Inflammatory macrophage treated with lipopolysaccharide for 4 hours (primary cell): Measurements from ENCODE around the gene LIMK1.

ENCODE experiments used
- DNase-seq: peaks from one replicate; pipeline ENCODE4 v3.0.0-alpha.2; 2020

Gene LIMK1

DNA sequence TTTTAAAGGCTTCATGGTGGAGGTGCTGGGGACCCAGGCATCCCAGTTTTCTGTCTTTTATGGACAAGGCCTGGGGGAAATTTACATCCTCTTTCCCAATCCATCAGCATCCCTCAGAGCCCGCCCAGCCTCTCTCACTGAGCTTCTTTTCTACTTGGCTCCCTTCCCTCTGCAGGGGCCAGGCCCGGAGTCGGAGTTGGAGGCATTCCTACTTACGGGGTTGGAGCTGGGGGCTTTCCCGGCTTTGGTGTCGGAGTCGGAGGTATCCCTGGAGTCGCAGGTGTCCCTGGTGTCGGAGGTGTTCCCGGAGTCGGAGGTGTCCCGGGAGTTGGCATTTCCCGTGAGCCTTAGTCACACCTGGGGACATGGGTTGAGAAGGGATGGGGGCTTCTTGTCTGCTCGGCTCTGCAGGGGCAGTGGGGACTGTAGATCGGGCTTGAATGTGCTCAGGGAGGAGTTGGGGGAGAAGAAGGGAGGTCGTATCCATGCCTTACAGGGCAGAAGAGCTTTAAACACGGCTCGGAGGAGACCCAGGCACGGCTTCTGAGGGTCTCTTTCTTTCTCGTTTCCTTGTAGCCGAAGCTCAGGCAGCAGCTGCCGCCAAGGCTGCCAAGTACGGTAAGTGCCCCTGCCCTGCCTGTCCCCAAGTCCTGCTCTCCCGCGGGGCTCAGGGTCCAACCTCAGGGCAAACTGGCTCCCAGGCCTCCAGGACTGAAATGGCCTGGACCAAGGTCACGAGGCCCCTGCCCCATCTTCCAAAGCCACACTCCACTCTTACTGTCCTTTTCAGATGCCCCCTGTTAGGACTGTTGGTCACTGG is 27.3 kb upstream of the LIMK1 start:
- DNase-seq: no peak

DNA sequence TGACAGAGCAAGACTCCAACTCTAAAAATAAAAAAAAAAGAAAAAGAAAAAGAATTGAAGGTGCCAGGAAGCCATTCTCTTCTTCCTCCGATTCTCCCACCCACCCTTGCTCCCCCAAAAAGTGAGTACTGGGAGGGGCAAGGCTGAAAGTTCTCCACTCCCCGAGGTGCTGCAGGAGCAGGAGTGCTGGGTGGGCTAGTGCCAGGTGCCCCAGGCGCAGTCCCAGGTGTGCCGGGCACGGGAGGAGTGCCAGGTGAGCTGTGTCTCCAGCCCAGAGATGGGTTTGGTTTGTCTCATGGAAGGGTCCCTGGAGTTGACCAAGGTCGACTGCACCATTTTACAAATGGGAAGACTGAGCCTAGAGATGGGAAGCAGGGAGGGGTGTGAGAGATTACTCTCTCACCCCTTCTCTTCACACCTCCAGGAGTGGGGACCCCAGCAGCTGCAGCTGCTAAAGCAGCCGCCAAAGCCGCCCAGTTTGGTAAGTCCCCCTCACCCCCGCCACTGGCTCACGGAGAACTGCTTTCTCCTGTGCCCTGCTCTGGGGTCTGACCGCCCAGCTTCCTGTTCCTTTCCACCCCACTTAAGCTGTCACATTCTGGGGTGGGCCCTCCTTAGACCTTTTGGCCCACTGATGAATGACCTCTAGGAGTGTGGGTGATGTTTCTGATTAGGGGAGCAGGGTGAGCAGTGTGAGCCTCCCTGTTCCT is 26.2 kb upstream of the LIMK1 start:
- no peak for DNase-seq

DNA sequence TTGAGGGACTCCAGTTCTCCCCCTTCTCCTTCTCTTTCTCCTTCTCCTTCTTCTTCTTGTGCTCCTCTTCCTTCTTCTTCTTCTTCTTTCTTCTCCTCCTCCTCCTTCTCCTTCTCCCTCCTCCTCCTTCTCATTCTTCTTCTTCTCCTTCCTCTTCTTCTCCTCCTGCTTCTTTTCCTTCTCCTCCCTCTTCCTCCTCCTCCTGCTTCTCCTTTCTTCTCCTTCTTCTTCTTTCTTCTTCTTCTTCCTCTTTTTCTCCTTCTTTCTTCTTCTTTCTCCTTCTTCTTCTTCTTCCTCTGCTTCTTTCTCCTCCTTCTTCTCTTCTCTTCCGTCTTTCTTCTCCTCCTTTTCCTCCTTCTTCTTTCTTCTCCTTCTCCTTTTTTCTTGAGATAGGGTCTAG is 25.6 kb upstream of the LIMK1 start:
- DNase-seq: no peak

GRCh38 chr7:74058486-74058885 is 25.1 kb upstream of the LIMK1 start:
- no peak for DNase-seq

DNA sequence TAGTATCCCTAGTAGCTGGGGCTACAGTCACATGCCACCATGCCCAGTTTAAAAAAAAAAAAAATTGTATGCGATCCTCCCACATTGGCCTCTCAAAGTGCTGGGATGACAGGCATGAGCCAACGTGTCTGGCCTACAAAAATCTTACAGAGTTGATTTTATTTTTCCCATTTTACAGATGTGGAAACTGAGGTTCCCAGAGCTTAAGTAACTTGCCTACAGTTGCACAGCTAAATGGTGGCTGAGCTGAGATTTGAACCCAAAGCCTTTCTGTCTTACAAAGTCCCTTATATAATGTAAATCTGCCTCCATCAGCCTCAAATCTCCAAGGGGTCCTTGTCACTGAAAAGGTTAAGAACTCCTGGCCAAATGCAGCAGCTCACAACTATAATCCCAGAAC is 24.6 kb upstream of the LIMK1 start:
- DNase-seq: no peak

DNA sequence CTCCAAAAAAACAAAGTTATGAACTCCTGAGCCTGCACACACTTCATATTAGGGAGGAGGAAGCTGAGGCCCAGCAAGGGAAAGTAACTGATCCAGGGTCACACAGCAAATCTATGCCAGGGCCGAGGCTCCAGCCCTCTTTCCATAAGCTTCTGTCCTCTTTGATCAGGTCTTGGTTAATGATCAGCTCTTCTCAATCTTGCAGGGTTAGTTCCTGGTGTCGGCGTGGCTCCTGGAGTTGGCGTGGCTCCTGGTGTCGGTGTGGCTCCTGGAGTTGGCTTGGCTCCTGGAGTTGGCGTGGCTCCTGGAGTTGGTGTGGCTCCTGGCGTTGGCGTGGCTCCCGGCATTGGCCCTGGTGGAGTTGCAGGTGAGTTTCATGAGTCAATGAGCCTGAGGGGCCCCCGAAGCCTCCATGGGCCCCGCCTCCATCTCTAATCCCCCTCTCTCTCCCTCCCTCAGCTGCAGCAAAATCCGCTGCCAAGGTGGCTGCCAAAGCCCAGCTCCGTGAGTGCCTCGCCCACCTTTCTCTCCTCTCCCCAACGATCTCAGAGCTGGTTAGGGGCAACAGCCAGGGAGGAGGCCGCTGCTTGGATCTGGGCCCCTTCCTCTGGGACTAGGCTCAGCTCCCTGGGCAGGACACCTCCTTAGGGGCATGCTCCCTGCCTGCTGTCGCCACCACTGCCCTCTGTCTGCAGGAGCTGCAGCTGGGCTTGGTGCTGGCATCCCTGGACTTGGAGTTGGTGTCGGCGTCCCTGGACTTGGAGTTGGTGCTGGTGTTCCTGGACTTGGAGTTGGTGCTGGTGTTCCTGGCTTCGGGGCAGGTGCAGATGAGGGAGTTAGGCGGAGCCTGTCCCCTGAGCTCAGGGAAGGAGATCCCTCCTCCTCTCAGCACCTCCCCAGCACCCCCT is 23.7 kb upstream of the LIMK1 start:
- DNase-seq: no peak

- DNase-seq: peak; percentile 87
These were observed 21.6 kb upstream of the LIMK1 start for GRCh38 chr7:74061840-74062539.

GRCh38 chr7:74063223-74063641 is 20.4 kb upstream of the LIMK1 start:
- no peak for DNase-seq

- DNase-seq: no peak
These were observed 20.0 kb upstream of the LIMK1 start for GRCh38 chr7:74063646-74064045.

GRCh38 chr7:74064696-74065095 is 18.9 kb upstream of the LIMK1 start:
- DNase-seq: no peak

GRCh38 chr7:74066626-74067025 is 17.0 kb upstream of the LIMK1 start:
- no peak for DNase-seq

DNA sequence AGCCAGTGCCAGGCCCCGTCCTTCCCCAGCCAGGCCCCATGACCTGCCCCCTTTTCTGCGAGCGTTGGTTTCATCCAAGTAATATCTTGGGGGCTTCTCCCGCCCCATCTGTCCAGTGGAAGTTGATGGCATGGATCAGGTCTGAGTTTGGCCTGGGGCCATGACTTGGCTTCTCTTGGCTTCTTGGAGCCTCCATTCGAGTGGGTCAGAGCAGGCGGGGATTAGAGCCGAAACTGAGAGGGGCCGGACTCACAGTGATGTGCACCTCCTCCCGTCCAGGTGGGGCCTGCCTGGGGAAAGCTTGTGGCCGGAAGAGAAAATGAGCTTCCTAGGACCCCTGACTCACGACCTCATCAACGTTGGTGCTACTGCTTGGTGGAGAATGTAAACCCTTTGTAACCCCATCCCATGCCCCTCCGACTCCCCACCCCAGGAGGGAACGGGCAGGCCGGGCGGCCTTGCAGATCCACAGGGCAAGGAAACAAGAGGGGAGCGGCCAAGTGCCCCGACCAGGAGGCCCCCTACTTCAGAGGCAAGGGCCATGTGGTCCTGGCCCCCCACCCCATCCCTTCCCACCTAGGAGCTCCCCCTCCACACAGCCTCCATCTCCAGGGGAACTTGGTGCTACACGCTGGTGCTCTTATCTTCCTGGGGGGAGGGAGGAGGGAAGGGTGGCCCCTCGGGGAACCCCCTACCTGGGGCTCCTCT is 15.1 kb upstream of the LIMK1 start:
- DNase-seq: no peak

- no peak for DNase-seq
These were observed 14.5 kb upstream of the LIMK1 start for GRCh38 chr7:74069086-74069541.

DNA sequence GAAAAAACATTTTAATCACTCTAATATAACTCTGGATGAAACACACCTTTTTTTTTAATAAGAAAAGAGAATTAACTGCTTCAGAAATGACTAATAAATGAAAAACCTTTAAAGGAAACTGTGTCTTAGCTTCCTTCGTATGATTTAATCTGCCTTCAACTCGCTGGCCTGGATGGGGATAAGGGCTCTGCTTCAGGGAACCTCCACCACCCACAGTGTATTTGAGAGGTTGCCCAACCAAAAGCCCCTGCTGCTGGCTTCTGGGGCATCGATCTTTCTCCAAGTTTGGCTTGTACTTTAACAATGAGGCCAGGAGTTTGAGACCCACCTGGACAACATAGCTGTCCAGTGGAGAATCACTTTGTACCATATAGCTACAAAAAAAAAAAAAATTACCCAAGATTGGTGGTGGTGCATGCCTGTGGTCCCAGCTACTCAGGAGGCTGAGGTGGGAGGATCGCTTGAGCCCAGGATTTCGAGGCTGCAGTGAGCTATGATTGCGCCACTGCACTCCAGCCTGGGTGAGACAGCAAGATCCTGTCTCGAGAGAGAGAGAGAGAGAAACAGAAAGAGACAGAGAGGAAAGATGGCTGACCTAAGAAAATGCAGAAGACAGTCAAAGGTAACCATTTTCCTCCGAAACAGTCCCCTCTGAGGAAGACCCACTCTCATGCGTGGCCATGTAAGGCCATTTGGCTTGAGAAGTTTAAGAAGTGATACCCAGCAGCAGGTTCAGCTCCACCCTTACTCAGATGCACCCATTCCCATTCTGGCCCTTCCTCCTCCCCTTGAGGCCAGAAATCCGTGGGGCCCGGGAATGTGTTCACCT is 13.6 kb upstream of the LIMK1 start:
- DNase-seq: peak; percentile 41

GRCh38 chr7:74070619-74070921 is 13.0 kb upstream of the LIMK1 start:
- no peak for DNase-seq

GRCh38 chr7:74071121-74071520 is 12.5 kb upstream of the LIMK1 start:
- DNase-seq: no peak

GRCh38 chr7:74074770-74075169 is 8.8 kb upstream of the LIMK1 start:
- no peak for DNase-seq

GRCh38 chr7:74078461-74078860 is 5.1 kb upstream of the LIMK1 start:
- no peak for DNase-seq

DNA sequence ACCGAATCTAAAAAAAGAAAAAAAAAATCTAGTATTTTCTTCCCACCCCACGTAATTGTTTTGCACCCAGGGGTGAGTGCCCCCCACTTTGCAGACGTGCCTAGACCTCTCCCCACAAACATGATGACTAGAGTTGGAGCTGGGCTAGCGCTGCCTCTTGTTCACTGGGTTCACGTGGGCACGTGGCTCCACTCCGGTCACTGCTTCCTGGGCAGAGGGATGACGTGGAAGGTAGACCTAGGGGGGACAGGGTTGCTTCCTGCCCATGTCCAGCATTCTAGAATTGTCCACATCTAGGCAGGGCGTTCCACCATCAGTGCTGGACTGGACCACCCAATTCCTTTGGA is 861 bp upstream of the LIMK1 start:
- no peak for DNase-seq

DNA sequence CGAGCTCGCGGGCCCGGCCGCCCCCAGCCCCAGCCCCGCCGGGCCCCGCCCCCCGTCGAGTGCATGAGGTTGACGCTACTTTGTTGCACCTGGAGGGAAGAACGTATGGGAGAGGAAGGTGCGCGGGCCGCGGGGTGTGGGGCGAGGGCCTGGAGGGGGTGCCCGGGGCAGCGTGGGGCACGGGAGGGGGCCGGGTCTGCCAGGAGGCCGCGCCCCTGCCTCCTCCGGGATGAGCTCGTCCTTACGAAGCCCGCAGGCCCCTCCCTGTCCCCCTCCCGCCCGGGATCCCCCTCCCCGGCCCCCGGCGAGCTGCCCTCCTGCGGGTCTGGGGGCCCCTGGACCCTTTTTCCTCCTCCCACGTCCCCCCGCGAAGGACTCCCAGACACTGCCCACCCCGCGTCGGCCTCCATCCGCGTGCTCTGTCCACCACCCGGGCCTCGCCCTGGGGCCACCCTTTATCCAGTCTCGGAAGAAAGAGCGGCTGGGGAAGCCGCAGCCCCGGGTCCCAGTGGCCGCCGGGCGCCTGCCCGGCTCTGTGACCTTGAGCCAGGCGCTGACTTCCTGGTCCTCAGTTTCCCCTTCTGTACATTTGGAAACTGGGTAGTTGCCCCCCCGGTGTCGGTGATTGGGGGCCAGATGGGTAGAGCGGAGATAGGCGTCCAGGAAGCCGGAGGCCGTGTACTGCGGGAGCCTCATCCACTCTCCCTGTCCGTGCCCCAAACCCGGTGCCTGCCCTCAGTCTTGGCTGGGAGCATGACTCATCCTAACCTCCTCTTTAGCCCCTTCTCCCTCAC is 521 bp downstream of the LIMK1 start:
- DNase-seq: peak; percentile 35
